Right hindlimb (tissue), 1 donor: ENCODE results near the gene PSMA3.
A peak's percentile ranks its signal among the peaks of the same experiment; 100 is the strongest.
"Not testable (repeated sequence)": the region's sequence is repeated elsewhere in the genome, so short reads cannot be mapped to it uniquely, and the experiment has no call there.

Source experiments
- DNase-seq: peaks from one replicate; pipeline ENCODE4 v3.0.0-alpha.2; 2018

PSMA3 gene

DNA sequence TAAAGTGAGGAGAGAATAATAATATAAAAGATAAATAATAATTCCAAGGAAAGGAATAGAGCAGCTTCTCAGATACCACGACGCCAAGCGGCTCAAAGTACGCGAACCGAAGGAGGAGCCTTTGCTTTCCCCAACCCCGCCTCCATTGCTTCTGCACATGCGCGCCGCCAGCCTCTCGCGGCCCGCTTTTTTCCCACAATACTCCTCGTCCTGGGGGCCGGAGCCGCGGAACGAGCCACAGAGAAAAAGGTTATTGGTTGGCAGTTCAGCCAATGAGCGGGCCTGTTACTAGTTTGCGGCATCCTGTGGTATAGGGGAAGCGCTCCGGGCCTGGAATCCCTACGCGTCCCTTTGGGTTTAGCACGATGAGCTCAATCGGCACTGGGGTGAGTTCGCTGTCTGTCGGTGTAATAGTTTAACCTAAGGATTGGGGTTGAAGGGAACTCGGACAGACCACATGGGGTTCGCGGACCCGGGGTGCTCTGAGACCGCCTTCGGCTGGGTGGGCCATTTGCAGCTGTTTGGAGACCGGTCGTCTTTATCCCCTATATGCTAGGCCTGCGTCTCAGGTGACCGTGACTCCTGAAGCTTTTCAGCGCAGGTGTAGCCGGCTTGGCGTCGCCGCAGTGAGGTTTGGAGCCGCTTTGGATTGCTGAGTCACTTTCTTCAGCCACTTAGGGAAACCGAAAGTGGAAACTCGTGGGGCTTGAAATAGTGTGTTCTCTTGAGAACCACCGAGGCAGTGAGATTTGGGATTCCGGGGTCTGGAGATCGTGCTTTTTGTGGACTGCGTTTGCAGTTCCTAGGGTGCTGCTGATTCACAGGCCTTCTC, at the start of gene PSMA3:
Gene PSMA3, plus strand, starts transcription at position 288 of the 832 bp plus-strand sequence. Its CDS starts 78 bp downstream, at position 366.
- DNase-seq, result peak; percentile 99

DNA sequence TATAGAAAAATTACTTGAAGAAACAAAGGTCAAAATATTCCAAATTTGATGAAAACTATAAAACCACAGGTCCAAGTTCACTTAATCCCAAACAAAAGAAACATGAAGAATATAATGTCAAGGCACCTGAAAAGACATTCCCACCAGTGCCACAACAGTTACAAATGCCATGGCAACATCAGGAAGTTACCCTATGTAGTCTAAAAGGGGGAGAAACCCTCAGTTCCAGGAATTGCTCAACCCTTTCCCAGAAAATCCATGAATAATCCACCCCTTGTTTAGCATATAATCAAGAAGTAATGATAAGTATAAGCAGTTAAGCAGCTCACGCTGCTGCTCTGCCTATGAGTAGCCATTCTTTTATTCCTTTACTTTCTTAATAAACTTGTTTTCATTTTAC, 48.4 kb upstream of the PSMA3 start:
- DNase-seq, result no peak

DNA sequence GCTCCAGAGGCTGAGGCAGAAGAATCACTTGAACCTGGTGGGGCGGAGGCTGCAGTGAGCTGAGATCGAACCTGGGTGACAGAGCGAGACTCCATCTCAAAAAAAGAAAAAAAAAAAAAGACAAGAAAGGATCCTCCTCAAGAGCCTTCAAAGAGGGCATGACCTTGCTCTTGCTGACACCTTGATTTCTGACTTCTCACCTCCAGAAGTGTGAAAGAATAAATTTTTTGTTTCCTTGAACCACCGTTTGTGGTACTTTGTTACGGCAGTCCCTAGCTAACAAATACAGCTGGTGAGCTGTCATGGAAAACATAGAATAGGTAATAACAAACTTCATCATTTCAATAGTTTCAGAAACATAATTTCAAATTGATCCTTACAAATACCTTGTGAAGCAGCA, 46.6 kb upstream of the PSMA3 start:
- DNase-seq, result no peak

DNA sequence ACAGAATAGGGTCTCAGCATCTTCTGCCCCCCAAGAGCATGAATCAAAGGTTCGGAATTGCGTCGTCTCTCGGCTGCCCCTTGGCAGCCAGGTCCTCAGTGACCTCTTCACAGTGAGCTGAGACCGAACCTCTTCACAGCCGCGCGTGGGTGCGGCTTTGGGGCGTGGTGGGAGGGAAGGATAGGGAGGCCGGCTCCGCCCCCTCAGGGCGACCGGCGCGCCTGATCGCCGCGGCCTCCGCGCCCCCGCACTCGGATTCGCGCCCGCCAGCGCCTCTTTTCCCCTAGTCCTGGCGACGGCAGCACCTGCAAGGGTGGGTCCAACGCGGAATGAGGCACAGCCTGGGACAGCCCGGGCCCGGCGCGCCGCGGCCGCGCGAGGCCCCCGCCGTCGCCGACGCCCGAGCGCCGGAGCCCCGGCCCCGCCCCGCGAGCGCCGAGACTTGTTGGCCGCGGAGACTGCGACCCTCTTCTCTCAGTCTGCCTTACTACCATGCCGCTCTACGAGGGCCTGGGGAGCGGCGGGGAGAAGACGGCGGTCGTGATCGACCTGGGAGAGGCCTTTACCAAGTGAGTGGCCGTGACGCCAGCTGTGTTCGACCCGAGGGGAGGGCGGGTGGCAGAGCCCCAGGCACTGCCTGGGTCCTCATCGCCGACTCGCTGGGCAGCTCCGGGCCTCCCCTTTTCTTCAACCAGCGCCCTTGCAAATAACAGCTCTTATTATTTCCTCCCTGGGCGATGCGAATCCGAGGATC, 44.7 kb upstream of the PSMA3 start, which contains the start of gene ACTR10:
Gene ACTR10, plus strand, starts transcription at position 424 of the 754 bp plus-strand sequence. Its CDS starts 69 bp downstream, at position 493.
- peak; percentile 90 for DNase-seq

DNA sequence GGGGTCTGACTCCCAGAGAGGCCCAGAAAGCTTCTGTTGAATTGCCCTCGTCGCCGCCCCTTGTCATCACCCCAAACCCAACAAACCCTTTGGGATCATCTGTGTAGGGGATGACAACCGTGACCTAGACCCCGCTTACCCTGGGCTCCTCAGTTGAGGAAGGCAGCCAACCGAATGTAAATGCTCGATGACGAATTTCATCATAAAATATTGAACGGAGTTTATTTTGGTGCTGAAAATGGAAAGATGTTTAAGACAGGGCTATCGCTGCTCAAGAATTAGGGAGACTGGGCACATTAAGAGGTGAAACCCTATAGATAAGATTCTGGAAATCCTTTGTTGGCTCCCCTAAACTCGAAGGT, 44.2 kb upstream of the PSMA3 start:
- DNase-seq, result no peak

DNA sequence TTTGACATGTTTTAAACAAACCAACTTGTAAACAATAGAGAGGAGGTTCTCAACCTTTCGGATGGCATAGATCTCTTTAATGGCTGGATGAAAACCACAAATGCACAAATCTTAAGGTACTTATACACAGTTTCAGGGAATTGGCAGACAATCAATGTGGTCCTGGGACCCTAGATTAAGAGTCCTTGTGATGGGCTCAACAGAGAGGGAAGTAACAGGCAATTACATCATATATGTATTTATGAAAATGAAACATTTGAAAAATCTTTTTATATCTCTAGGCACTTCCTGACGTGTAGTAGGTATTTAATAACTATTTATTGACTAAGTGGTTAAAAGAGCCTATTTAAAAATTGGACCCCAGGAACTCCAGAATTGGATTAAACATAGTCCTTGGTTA, 43.8 kb upstream of the PSMA3 start:
- no peak for DNase-seq

DNA sequence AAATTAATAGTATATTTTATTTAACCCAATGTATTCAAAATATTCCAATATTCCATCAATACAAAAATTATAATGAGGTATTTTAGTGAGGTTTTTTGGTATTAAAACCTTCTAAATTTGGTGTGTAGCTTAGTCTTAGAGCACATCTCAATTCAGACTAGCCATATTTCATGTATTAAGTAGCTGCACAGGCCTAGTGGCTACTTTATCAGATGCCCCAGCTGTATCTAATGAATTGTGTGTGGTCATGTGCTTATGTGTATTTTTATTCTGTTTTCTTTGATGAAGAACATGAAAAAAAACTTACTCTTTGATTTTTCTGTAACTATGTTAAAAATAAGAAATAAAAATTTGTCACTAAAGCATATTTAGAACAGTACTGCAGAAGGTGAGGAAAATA, 31.5 kb upstream of the PSMA3 start:
- DNase-seq, result no peak

DNA sequence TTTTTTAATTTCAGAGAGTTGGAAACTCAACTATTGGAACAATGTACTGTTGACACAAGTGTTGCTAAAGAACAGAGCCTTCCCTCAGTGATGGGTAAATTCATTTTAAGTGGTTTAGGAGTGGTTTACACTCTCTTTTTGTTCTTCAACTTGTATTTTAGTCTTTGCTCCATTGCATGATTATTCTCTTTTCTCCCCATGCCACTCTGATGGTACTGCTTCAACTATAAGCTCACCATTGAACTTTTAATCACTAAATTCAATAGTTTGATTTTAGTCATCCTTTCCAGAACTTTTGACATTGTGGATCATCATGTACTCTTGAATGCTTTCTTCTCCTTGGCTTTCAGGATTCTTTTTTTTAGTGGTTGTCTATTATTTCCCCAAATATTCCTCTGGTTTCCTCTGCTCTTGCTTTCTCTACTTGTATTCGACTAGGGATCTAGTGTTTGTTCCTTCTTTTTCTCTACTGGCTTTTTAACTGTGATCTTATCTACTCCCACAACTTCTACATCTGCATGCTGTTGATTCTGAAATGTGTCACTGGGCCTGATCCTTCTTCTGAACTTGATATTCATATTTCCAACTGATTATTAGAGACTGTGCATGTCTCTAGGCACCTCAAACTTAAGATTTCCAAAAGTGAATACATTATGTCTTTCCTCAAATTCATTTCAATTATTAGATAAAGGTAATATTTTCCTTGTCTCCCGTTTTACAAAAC, 29.3 kb upstream of the PSMA3 start:
- DNase-seq, result no peak

DNA sequence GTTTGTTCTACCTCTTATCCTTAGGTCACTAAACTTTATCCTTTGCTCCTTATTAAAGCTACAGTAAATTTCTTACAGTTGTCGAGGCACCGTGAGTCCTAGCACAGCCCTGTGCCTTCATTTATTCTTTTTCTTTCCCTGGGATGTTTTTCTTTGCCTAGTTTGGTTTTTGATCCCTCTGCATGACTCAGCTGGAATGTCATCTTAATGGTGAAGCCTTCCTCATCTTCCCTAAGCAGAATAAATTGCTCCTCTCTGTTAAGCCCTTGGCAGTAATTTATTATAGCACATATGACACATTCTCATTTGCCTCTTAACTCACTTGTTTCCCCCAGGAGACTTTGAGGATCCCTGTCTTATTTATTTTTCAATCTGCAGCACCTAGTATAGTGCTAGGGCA, 28.1 kb upstream of the PSMA3 start:
- no peak for DNase-seq

DNA sequence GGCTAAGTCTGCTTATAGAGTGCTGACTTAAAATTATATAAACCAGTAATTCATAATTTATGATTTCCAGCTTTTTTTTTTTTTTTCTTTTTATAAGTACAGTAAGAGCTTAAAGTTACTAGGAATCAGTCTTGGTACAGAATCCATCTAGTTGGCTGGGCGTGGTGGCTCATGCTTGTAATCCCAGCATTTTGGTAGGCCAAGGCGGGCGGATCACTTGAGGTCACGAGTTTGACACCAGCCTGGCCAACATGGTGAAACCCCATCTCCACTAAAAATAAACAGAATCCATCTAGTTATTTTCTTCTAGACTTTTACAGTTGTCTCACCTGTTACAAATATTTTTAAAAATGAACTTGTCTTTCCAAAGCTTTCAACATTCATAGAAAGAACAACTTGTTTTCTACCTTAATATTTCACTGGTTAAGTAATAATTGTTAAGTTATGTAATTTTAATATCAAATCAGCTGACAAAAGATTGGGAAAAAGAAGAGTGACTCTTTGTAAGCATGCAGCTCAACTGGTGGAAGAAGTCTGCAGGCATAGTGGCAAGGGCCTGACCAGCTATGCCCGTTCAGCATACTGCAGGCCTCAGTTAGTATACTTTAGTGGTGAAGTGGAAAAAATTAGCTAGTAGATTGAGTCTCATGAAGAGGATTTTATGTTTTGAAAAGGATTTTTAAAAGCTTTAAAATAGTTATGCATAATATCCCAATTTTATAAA, 17.4 kb upstream of the PSMA3 start:
- no peak for DNase-seq

DNA sequence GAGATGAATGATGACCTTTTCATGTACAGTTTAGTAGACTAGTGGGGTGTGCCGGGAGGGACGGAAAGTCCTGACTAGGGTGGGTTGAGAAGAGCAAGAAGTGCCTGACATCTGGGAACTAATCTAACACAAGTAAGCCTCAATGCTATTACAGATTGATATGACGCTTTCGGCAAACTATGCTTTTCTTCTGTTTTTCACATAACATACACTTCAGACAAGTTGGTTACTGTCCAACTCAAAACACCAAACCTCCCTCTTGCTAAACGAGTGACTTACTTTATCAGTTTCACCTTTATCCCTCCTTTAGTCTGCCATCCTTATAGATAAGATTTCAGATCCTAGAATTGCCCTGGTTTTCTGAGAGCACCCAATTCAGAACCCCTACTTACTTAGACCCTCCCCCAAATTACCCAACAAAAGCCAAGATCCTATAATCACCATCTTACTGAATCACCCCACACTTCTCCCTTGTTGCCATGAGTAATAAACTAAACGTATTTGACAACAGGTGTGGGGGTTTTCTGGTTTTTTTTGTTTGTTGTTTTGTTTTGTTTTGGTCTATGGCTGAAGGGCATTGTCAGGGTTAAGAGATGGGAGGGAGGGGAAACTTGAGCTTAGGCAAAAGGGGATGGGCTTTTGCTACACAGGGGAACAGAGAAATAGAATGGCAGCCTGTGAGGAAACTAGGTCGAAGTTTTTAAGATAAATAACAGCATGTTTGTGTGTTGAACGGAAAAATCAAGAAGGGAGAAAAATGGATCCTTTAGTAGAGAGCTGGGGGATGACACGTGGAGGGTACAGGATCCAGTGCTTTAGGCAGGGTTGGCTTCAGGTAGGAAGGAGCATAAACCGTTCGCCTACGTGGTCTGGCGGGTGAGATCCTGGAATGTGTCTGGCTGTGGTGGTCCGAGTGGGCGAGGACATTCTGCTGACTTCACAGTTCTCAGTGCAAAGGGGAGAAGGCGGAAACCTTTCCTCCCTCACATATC, 6.1 kb upstream of the PSMA3 start:
- peak; percentile 64 for DNase-seq

DNA sequence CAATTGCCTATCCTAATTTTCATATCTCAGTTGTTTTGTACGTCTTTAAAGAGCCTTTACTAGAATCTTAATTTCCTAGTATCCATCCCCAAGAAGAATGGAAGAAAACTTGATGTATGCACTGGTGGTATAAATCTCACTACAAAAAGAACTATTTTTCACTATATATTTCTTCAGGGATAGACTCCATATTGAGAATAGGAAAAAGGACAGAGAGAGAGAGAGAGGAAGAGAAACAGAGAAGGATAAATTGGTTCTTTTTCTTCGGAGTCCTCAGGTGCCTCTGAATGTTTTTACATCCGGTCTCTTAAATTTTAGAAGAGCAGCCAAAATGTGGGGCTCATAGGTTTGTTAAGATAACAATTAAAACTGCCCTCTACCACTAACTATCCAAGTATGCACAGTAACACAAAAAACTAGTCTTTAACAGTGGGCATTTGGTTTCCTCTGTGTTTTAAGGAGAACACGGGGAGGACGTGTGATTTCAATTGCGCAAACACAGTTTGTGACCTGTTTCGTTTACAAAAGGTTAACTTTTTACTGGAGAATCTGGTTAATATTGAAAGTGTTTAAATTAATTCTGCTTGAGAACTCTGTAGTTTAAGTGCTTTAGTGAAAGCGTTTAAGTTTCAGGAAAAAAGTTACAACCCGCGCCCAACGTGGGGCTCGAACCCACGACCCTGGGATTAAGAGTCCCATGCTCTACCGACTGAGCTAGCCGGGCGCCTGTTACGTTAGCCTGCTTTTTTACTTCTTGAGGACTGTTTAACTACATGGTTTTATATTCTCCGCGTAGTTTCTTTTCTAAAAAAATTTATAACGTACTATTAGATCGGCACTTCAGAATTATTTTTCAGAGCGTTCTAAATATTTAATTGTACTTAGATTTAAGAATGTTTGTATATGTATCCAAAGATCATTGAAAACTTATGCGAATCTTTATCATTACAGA, 5.1 kb upstream of the PSMA3 start:
- peak; percentile 80 for DNase-seq

DNA sequence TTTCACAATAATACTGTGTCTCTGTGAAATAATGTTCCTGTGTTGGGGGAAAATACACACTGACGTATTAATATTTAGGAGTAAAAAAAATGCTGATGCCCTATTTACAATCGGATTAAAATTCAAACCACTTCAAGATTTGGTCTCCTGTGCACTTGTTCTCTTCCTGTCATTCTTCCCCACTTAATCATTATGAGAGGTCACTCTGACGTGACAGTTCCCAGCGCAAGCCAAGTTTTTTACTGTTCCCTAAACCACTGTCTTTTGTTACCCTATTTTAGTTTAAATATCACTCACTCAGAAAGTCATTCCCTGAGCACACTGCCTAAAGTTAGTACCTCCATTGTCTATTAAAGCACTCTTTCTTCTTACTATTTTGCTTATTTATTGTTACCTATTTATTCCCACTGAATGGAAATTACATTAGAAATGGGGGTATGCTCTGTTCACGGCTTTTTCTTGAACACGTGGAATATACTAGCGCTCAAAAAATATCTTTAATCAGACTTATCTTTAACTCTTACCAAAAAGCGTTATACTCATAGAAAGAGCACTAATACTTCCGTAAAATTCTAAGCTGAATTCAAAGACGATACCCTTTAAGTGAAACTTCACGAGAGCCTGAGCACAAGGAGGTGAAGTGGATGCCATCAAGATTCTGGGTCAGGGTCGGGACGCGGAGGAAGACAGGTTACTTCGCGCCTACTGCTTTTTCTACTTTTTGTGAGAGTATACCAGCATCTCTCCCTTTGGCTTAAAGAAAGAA, 670 bp upstream of the PSMA3 start:
- DNase-seq, result no peak

DNA sequence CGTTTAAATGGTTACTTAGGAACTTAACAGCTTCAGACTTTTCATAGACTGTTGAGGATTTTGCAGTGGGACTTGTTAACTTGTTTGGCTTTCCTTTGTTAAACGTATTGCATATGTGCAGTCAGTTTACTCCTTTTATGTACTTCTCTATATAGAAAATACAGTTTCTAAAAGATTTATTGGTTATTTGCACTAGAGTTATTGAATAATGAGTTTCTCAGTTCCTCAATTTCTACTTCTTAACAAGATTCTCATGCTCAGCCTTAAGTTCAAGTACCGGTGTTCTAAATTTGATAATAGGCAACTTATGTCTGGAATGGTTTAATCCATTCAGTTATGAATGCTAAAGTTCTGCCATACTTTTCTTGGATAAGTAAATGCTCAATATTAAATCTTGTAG, 919 bp downstream of the PSMA3 start:
- no peak for DNase-seq

DNA sequence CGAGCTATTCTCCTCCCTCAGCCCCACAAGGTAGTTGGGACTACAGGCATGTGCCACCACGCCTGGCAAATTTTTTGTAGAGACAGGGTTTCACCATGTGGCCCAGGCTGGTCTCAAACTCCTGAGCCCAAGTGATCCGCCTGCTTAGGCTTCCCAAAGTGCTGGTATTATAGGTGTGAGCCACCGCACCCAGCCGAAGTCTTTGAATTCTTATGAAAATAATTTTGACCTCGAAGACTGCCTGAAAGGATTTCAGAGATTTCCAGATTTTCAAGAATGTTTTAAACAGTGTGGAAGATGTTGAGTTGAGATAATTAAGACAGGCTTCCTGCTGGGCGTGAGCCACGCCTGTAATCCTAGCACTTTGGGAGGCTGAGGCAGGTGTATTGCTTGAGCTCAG, 5.0 kb downstream of the PSMA3 start:
- DNase-seq, result no peak

DNA sequence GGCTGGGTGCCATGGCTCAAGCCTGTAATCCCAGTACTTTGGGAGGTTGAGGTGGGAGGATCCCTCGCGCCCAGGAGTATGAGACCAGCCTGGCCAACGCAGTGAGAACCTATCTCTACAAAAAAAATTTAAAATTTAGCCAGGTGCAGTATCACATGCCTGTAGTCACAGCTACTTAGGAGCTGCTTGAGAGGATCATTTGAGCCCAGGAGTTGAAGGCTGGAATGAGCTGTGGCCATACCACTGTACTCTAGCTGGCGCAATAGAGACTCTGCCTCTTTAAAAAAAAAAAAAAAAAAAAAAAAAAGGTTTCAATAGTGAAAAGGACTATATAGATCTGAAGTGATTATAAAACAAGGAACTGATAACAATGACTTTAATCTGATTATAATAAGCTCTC, 13.5 kb downstream of the PSMA3 start:
- DNase-seq, result no peak

DNA sequence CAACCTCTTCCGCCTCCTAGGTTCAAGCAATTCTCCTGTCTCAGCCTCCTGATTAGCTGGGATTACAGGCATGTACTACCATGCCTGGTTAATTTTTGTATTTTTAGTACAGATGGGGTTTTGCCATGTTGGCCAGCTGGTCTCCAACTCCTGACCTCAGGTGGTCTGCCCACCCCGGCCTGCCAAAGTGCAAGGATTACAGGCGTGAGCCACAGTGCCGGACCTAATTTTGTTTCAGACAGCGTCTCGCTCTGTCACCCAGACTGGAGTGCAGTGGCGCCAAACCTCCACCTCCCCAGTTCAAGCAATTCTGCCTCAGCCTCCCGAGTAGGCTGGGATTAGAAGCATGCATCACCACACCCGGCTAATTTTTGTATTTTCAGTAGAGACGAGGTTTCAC, 17.4 kb downstream of the PSMA3 start:
- DNase-seq, result not testable (repeated sequence)

DNA sequence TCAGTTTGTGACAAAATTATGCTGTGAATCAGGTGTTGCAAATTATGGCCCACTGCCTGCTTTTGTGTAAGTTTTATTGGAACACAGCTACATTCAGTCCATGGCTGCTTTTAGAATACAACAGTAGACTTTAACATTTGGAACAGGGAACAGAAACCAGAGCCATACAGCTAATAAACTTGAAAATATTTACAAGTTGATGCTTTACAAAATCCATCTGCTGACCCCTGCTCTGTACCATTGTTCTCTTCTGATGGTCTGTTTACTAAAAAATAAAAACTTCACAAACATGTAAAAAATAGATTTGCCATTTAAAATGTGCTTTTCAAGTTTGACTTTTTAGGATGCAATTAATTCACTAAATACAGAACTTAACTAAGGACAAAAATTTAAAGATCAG, 20.8 kb downstream of the PSMA3 start:
- DNase-seq, result no peak

DNA sequence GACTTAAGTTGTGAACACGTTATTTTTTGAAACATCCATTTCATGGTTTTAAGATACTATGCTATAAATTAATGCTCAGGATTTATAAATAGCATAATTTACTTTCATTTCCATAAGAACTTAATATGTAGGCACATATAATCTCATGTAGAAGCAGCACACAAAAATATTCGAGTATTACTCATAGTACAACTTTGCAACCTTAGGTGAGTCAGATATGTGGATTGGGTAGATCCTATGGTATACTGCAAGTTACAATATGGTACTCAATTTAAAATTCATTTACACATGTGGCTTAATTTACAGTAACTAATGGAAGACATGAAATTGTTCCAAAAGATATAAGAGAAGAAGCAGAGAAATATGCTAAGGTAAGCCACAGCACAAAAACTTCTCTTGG, 26.0 kb downstream of the PSMA3 start:
- no peak for DNase-seq
